ENCODE measurements around the gene ANKMY1. TPM values are rescaled to one million over a fixed set of nuclear protein-coding genes. Genes with fewer than 3 reads are reported as not detected.
A peak's percentile ranks its signal among the peaks of the same experiment; 100 is the strongest.

The ANKMY1 gene
- total RNA-seq, 1 donor from 2014 or later, result 7.2 TPM

DNA sequence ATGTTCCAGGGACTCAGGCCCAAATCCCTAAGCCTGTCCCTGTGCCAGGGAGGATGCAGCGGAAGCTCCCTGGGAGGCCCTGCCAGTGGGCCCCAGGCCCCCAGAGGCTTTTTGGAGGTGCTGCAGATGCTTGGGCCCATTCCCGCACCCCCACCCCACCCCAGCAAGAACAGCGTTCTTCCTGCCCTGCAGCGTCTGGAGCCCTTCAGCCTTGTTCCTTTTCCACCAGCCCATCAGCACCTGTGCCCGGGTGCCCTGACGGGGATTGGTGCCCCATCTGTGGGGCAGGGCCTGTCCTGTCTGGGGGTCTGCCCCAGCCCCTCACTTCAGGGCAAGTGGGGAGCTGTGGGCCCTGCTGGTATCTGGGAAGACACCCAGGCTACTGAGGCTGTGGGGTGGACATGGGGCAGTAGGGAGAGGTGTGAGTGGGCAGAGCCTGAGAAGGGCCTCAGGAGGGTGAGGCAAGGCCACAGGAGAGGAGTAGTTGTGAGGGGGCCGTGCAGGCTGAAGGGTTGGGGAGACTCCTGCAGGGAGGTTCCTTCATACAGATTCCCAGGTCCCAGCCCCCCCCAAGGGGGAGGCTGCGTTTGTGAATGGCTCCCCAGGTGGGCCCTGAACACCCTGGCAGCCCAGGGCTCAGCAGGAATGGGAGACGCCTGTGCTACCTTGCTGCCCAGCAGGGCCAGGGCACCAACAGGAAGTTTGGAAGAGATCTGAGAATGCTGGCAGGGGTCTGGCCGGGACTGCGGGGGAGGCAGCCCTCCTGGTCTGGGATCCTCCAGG, 12.9 kb upstream of the ANKMY1 start:
- Mint-ChIP-seq H3K36me3 (ENCODE audit: low read depth, unreplicated experiment) (no peaks in the 10 kb centered on the region), H3K27ac (ENCODE audit: unreplicated experiment) (no peak overlapping the region), H3K4me3 (ENCODE audit: unreplicated experiment) (no peak overlapping the region), H3K27me3 (ENCODE audit: low read depth, unreplicated experiment) (no peaks in the 10 kb centered on the region), H3K9me3 (ENCODE audit: unreplicated experiment) (no peaks in the 10 kb centered on the region), H3K4me1 (ENCODE audit: low read depth, unreplicated experiment) (peaks cover 9% of the 10 kb centered on the region)
- Histone ChIP-seq H3K9ac (ENCODE audit: low read length) (no peak overlapping the region), H3K4me1 (ENCODE audit: insufficient read depth, low read length) (peaks cover 21% of the 10 kb centered on the region), H4K20me1 (ENCODE audit: insufficient read depth, low read length) (peaks cover 25% of the 10 kb centered on the region), H3K4me3 (ENCODE audit: insufficient read depth, low read depth, low read length) (no peak overlapping the region), H3K36me3 (ENCODE audit: insufficient read depth, low read length) (no peaks in the 10 kb centered on the region), H3K27me3 (ENCODE audit: insufficient read depth, low read length) (no peaks in the 10 kb centered on the region), H3K4me2 (ENCODE audit: low read length) (no peak overlapping the region), H3K79me2 (ENCODE audit: insufficient read depth, low read length) (peaks cover 7% of the 10 kb centered on the region), H3K27ac (ENCODE audit: low read depth, low read length) (no peak overlapping the region), H3K9me3 (ENCODE audit: insufficient read depth, low read depth, low read length) (no peaks in the 10 kb centered on the region), H2AFZ (ENCODE audit: low read depth, low read length) (no peak overlapping the region)
- DNase-seq (ENCODE audit: low read depth) (no peak), FAIRE-seq (no peak)
- TF ChIP-seq, protein P1, sequence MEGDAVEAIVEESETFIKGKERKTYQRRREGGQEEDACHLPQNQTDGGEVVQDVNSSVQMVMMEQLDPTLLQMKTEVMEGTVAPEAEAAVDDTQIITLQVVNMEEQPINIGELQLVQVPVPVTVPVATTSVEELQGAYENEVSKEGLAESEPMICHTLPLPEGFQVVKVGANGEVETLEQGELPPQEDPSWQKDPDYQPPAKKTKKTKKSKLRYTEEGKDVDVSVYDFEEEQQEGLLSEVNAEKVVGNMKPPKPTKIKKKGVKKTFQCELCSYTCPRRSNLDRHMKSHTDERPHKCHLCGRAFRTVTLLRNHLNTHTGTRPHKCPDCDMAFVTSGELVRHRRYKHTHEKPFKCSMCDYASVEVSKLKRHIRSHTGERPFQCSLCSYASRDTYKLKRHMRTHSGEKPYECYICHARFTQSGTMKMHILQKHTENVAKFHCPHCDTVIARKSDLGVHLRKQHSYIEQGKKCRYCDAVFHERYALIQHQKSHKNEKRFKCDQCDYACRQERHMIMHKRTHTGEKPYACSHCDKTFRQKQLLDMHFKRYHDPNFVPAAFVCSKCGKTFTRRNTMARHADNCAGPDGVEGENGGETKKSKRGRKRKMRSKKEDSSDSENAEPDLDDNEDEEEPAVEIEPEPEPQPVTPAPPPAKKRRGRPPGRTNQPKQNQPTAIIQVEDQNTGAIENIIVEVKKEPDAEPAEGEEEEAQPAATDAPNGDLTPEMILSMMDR (IDR thresholded peaks at IDR 0.05; ENCODE audit: insufficient read depth, low read depth, low read length), result no peak
- TF ChIP-seq EZH2 (IDR thresholded peaks at IDR 0.05; ENCODE audit: insufficient read depth, low read length), result no peak

DNA sequence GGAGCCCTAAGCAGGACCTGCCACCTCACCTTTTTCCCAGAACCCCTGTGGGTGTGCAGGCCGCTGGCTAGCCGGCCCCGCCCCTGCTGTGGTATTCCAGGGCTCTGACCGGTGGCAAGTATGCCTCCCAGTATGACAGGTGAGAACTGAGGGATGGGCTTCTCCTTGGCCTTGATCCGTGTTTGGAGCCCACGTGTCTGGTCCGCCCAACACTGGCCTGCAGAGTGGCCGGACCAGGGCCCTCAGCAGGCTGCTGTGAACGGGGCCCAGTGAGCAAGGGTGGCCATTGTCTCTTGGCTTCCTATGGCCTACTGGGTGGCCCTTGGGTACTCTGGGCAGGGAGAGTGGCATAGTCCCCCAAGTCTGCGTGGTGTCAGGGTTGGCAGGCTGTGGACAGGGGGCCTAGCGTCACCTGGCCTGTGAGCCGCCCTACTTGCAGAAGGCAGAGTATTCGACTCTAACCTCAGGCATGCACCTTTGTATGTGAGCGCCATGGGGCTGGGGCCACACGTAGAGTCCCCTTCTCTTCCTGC, 12.3 kb upstream of the ANKMY1 start:
- peaks cover 11% of the 10 kb centered on the region for H3K4me1 Mint-ChIP-seq (ENCODE audit: low read depth, unreplicated experiment)
- FAIRE-seq, result no peak
- H3K4me1 ChIP-seq (ENCODE audit: insufficient read depth, low read length), result peaks cover 24% of the 10 kb centered on the region

More for the DNA sequence above, 12.3 kb upstream of the ANKMY1 start:
- no peaks in the 10 kb centered on the region for H3K36me3 Mint-ChIP-seq (ENCODE audit: low read depth, unreplicated experiment)
- H3K27me3 Mint-ChIP-seq (ENCODE audit: low read depth, unreplicated experiment), result no peaks in the 10 kb centered on the region
- DNase-seq (ENCODE audit: low read depth), result no peak
- Histone ChIP-seq H3K9ac (ENCODE audit: low read length) (no peak overlapping the region), H3K36me3 (ENCODE audit: insufficient read depth, low read length) (no peaks in the 10 kb centered on the region), H3K4me2 (ENCODE audit: low read length) (peak overlapping the region; percentile 86), H2AFZ (ENCODE audit: low read depth, low read length) (no peak overlapping the region), H3K9me3 (ENCODE audit: insufficient read depth, low read depth, low read length) (no peaks in the 10 kb centered on the region), H3K79me2 (ENCODE audit: insufficient read depth, low read length) (peaks cover 7% of the 10 kb centered on the region), H3K27me3 (ENCODE audit: insufficient read depth, low read length) (no peaks in the 10 kb centered on the region), H3K4me3 (ENCODE audit: insufficient read depth, low read depth, low read length) (no peak overlapping the region), H4K20me1 (ENCODE audit: insufficient read depth, low read length) (peaks cover 25% of the 10 kb centered on the region), H3K27ac (ENCODE audit: low read depth, low read length) (no peak overlapping the region)
- no peaks in the 10 kb centered on the region for H3K9me3 Mint-ChIP-seq (ENCODE audit: unreplicated experiment)
- no peak for TF ChIP-seq EZH2 (IDR thresholded peaks at IDR 0.05; ENCODE audit: insufficient read depth, low read length)
- TF ChIP-seq, protein P1 (IDR thresholded peaks at IDR 0.05; ENCODE audit: insufficient read depth, low read depth, low read length), result no peak
- no peak overlapping the region for H3K4me3 Mint-ChIP-seq (ENCODE audit: unreplicated experiment)
- H3K27ac Mint-ChIP-seq (ENCODE audit: unreplicated experiment), result no peak overlapping the region

Measured in astrocyte (in vitro differentiated cells and primary cell).